A549 (cell line): Measurements from ENCODE around the gene BRD3OS.

ENCODE experiments used
- CTCF ChIP-seq: fragments of >200 bp; sonication (Bioruptor Twin); formaldehyde crosslinking; IDR thresholded peaks from 3 replicates; pipeline ENCODE4 v1.5.1; 2016
- FOSB ChIP-seq: fragments of 250-450 bp; sonication (Bioruptor Pico); IDR thresholded peaks from 2 replicates; pipeline ENCODE4 v1.5.0; 2020; ENCODE audit warnings: mild to moderate bottlenecking, moderate library complexity
- FOSL2 ChIP-seq, 2 experiments: fragments of 450-650 bp in 1 of 2; fragments of >200 bp in 1 of 2; sonication (Bioruptor Twin) in 1 of 2; formaldehyde crosslinking; IDR thresholded peaks; 2 replicates each; pipeline versions ENCODE4 v1.5.0 to v1.6.1; 2016 to 2020; ENCODE audit warnings: mild to moderate bottlenecking in 1 of 2, moderate library complexity in 1 of 2
- MAX ChIP-seq: IDR thresholded peaks from 2 replicates; pipeline ENCODE4 v1.6.1; 2012
- MAZ ChIP-seq: fragments of 150-350 bp; IDR thresholded peaks from 2 replicates; pipeline ENCODE4 v1.6.1; 2014; ENCODE audit warnings: antibody characterized with exemption, low read depth, low read length, borderline replicate concordance
- NR3C1 ChIP-seq: fragments of >200 bp; sonication (Bioruptor Twin); formaldehyde crosslinking; IDR thresholded peaks from 3 replicates; pipeline ENCODE4 v1.6.1; 2017
- POLR2A ChIP-seq: IDR thresholded peaks from 2 replicates; pipeline ENCODE4 v1.6.1; 2012; ENCODE audit warnings: mild to moderate bottlenecking, low read length
- RFX5 ChIP-seq: fragments of 450-650 bp; IDR thresholded peaks from 2 replicates; pipeline ENCODE4 v1.7.1; 2014; ENCODE audit warnings: antibody characterized with exemption, mild to moderate bottlenecking, moderate library complexity
- SREBF2 ChIP-seq: fragments of 450-650 bp; IDR thresholded peaks from 2 replicates; pipeline ENCODE4 v1.6.1; 2014; ENCODE audit warnings: mild to moderate bottlenecking, moderate library complexity
- TFCP2L1 ChIP-seq: fragments of 250-450 bp; sonication (Bioruptor Pico); IDR thresholded peaks from 2 replicates; pipeline ENCODE4 v1.5.0; 2021; ENCODE audit warnings: mild to moderate bottlenecking
- ZFP36 ChIP-seq: fragments of 450-650 bp; IDR thresholded peaks from 2 replicates; pipeline ENCODE4 v1.6.1; 2014; ENCODE audit warnings: borderline replicate concordance; ENCODE audit not compliant: partially characterized antibody

- TF ChIP-seq MAX (no peak), NR3C1 (no peak), ZFP36 (no peak), CTCF (no peak), MAZ (no peak), RFX5 (no peak), SREBF2 (no peak), FOSB (CRISPR knock-in tag) (no peak), POLR2A (no peak), TFCP2L1 (no peak), FOSL2 (IDR thresholded peaks at IDR 0.05) (no peak), FOSL2 (CRISPR knock-in tag; IDR thresholded peaks at IDR 0.05) (no peak)
Measured at GRCh38 chr9:133978899-133979272, 46.4 kb upstream of the BRD3OS start.
